Kidney (tissue), 14 donors: Measurements from ENCODE around the gene SULF2. TPM values are rescaled to one million over a fixed set of nuclear protein-coding genes. Genes with fewer than 3 reads are reported as not detected.
A peak's percentile ranks its signal among the peaks of the same experiment; 100 is the strongest.

Experiments
- DNase-seq, 5 donors: peaks; one replicate each; pipeline ENCODE4 v3.0.0-alpha.2; 2013 to 2020
- FAIRE-seq: peaks from 2 replicates; lab custom pipeline; 2012; peaks lifted over from hg19 to GRCh38; lab: Jason Lieb, UNC
- H3K27ac ChIP-seq, 2 donors: one replicate each; pipeline ENCODE4 v1.7.0; 2013; ENCODE audit warnings: low read depth in 2 of 2, low read length in 2 of 2, inconsistent platforms in 1 of 2
- H3K27me3 ChIP-seq: one replicate; pipeline ENCODE4 v1.7.1; 2013; ENCODE audit warnings: low read length, inconsistent platforms; ENCODE audit not compliant: control insufficient read depth, insufficient read depth
- H3K36me3 ChIP-seq, 3 donors: one replicate each; pipeline versions ENCODE4 v1.7.0 to v1.7.1; 2013; ENCODE audit warnings: low read length in 3 of 3, control low read depth in 1 of 3, inconsistent platforms in 1 of 3; ENCODE audit not compliant: insufficient read depth in 3 of 3, control insufficient read depth in 2 of 3
- H3K4me1 ChIP-seq, 3 donors: one replicate each; pipeline versions ENCODE4 v1.7.0 to v1.7.1; 2013; ENCODE audit warnings: low read length in 3 of 3, inconsistent platforms in 1 of 3, low read depth in 1 of 3; ENCODE audit not compliant: control insufficient read depth in 2 of 3, insufficient read depth in 2 of 3
- H3K4me3 ChIP-seq, 3 donors: one replicate each; pipeline versions ENCODE4 v1.7.0 to v1.8.1; 2013; ENCODE audit warnings: low read length in 3 of 3, control low read depth in 1 of 3, inconsistent platforms in 1 of 3
- H3K9ac ChIP-seq, 3 donors: one replicate each; pipeline versions ENCODE4 v1.7.0 to v1.7.1; 2013; ENCODE audit warnings: low read length in 3 of 3, control low read depth in 1 of 3, inconsistent platforms in 1 of 3
- H3K9me3 ChIP-seq, 3 donors: one replicate each; pipeline versions ENCODE4 v1.7.0 to v1.7.1; 2013; ENCODE audit warnings: low read length in 3 of 3, control low read depth in 1 of 3, inconsistent platforms in 1 of 3; ENCODE audit not compliant: control insufficient read depth in 2 of 3, insufficient read depth in 1 of 3
- CTCF ChIP-seq: IDR thresholded peaks from 3 replicates; pipeline ENCODE4 v1.5.1; 2012; ENCODE audit warnings: mild to moderate bottlenecking, moderate library complexity, borderline replicate concordance; ENCODE audit not compliant: insufficient read depth; ENCODE audit errors: extremely low read depth
- intact Hi-C: fragments of 100-400 bp; cut with DNase I; formaldehyde crosslinking; loops from one replicate; pipeline ENCODE4 v1.11.1; 2022
- polyA plus RNA-seq: library from polyadenylated mRNA; stranded (reverse); fragments of 350-450 nt; fragmentation: Illumina TruSeq; extraction: RNeasy Lipid Tissue Mini Kit (QIAGEN cat#74804); gene quantifications from one replicate; pipeline ENCODE4 v1.2.3, GENCODE V29; 2014; ENCODE audit warnings: low read depth, low replicate concordance; ENCODE audit not compliant: insufficient read depth
- total RNA-seq: library from RNA; stranded (reverse); fragmentation: NEBNext Ultra II Directional; extraction: Animal tissue kit (Norgen Biotek cat#: 25700); gene quantifications from one replicate; pipeline ENCODE4 v1.2.1, GENCODE V29; 2021
- donor health status: control.
- donor health status: control.
- donor health status: control.
- donor health status: control.
- donor health status: control.
- donor health status: DM: yes; HTN: yes; CAD: no.
- donor health status: Normal renal cell carcinoma (clear cell type).

SULF2 gene
- total and polyA plus RNA-seq, 2 donors from 2014 or later: 85.1 to 257 TPM

GRCh38 chr20:47676912-47677634 lies 108.2 kb downstream of the SULF2 start:
- peaks cover 0 to 4% (median 0%) of the 10 kb centered on the region in 3 donors for H3K4me1 ChIP-seq
- FAIRE-seq (no peak), DNase-seq (peak in 1 of 5 donors; percentile 21)
- no peaks in the 10 kb centered on the region for H3K27me3 ChIP-seq
- no peak overlapping the region for H3K4me3 ChIP-seq
- no peak for TF ChIP-seq CTCF
- H3K27ac ChIP-seq: no peak overlapping the region
- no peak overlapping the region for H3K9ac ChIP-seq
- intact Hi-C loops: no loop called here
- no peaks in the 10 kb centered on the region for H3K36me3 ChIP-seq
- H3K9me3 ChIP-seq: no peaks in the 10 kb centered on the region

GRCh38 chr20:47676219-47676721 lies 109.0 kb downstream of the SULF2 start:
- TF ChIP-seq CTCF: no peak
- Histone ChIP-seq H3K9me3 (no peaks in the 10 kb centered on the region), H3K27ac (no peak overlapping the region), H3K4me3 (no peak overlapping the region), H3K4me1 (peaks cover 0 to 3% (median 0%) of the 10 kb centered on the region in 3 donors), H3K36me3 (no peaks in the 10 kb centered on the region), H3K9ac (no peak overlapping the region), H3K27me3 (no peaks in the 10 kb centered on the region)
- DNase-seq: peak in 1 of 5 donors; percentile 55
- FAIRE-seq: no peak
- intact Hi-C loops: no loop called here

DNA sequence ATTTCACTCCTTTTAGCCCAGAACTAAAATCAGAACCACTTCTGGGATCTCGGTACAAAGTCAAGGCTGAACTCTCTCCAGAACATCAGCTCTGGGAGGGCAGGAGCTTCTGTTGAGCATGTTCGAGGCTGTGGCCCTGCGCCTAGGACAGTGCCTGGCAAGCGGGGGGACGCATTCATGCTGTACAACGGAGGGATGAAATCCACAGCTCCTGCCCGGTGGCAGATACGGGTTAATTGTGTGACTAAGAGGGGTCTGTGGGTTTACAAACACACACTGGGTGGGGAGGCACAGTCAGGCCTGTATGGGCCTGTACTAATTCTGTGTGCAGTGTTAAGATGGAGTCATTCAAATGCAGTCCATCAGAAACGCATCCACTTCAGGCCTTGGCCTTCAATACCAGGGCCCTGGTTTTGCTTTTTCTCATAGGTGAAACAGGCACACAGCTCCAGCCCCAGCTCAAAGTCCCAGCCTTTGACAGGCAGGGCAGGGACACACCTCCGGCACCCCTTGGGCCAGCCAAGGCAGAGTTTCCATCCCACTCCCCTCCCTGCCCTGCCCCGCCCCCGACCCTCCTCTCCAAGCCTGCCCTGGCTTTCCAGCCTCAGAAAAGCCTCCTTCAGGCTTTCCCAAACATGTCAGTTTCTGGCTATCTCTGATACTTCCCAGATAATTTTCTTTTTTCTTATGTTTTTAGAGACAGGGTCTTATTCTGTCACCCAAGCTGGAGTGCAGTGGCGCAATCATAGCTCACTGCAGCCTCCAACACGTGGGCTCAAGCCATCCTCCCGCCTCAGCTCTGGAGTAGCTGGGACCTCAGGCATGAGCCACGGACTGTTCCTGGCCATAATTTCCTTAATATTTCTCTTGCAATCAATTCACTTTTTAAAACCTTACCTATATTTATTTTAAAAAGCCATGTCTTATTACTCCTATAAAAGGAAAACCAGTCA lies 109.8 kb downstream of the SULF2 start:
- no peaks in the 10 kb centered on the region for H3K9me3 ChIP-seq
- no peaks in the 10 kb centered on the region for H3K27me3 ChIP-seq
- H3K36me3 ChIP-seq: no peaks in the 10 kb centered on the region
- DNase-seq (peak in 1 of 5 donors; percentile 38), FAIRE-seq (no peak)
- TF ChIP-seq CTCF: no peak
- no peaks in the 10 kb centered on the region for H3K4me1 ChIP-seq
- H3K4me3 ChIP-seq: no peak overlapping the region
- H3K9ac ChIP-seq: no peak overlapping the region
- no peak overlapping the region for H3K27ac ChIP-seq
- intact Hi-C loops: no loop called here
